Liver (tissue), 9 donors: ENCODE measurements around the gene EML1. TPM values are rescaled to one million over a fixed set of nuclear protein-coding genes. Genes with fewer than 3 reads are reported as not detected.
A peak's percentile ranks its signal among the peaks of the same experiment; 100 is the strongest.

Experiments used
- DNase-seq: peaks from one replicate; pipeline ENCODE4 v3.0.0-alpha.2; 2017; ENCODE audit warnings: low spot score
- H3K27ac ChIP-seq, 2 donors: one replicate each; pipeline ENCODE4 v1.7.0; 2013; ENCODE audit warnings: inconsistent platforms in 2 of 2, low read length in 2 of 2, control low read depth in 1 of 2, low read depth in 1 of 2, mild to moderate bottlenecking in 1 of 2
- H3K27me3 ChIP-seq, 4 donors: one replicate each; pipeline versions ENCODE4 v1.6.1 to v1.7.0; 2013; ENCODE audit warnings: low read length in 3 of 4, inconsistent platforms in 1 of 4, mild to moderate bottlenecking in 1 of 4, moderate library complexity in 1 of 4; ENCODE audit not compliant: control insufficient read depth in 4 of 4, insufficient read depth in 4 of 4
- H3K36me3 ChIP-seq, 4 donors: one replicate each; pipeline versions ENCODE4 v1.6.1 to v1.7.0; 2013; ENCODE audit warnings: low read length in 3 of 4, mild to moderate bottlenecking in 3 of 4, low read depth in 1 of 4, moderate library complexity in 1 of 4; ENCODE audit not compliant: control insufficient read depth in 4 of 4, insufficient read depth in 3 of 4
- H3K4me1 ChIP-seq, 4 donors: one replicate each; pipeline versions ENCODE4 v1.6.1 to v1.7.0; 2013; ENCODE audit warnings: low read length in 3 of 4, mild to moderate bottlenecking in 3 of 4, moderate library complexity in 1 of 4; ENCODE audit not compliant: control insufficient read depth in 4 of 4, insufficient read depth in 4 of 4
- H3K4me3 ChIP-seq, 3 donors: one replicate each; pipeline versions ENCODE4 v1.6.1 to v1.7.0; 2013; ENCODE audit warnings: low read length in 3 of 3, control low read depth in 1 of 3, low read depth in 1 of 3, mild to moderate bottlenecking in 1 of 3
- H3K9ac ChIP-seq, 2 donors: one replicate each; pipeline ENCODE4 v1.7.0; 2013; ENCODE audit warnings: low read length in 2 of 2, mild to moderate bottlenecking in 2 of 2, moderate library complexity in 2 of 2, control low read depth in 1 of 2, low read depth in 1 of 2
- H3K9me3 ChIP-seq, 4 donors: one replicate each; pipeline versions ENCODE4 v1.6.1 to v1.7.0; 2013; ENCODE audit warnings: low read length in 3 of 4; ENCODE audit not compliant: control insufficient read depth in 4 of 4
- EGR1 ChIP-seq, 2 donors: IDR thresholded peaks; 2 replicates each; pipeline ENCODE4 v1.6.1; 2016 to 2018; ENCODE audit warnings: antibody characterized with exemption in 2 of 2, low read depth in 2 of 2
- FOXA1 ChIP-seq: IDR thresholded peaks from 2 replicates; pipeline ENCODE4 v1.6.1; 2016; ENCODE audit warnings: antibody characterized with exemption
- FOXA2 ChIP-seq: IDR thresholded peaks from 2 replicates; pipeline ENCODE4 v1.6.1; 2016; ENCODE audit warnings: antibody characterized with exemption
- GABPA ChIP-seq, 2 donors: IDR thresholded peaks in 1 of 2; conservative IDR thresholded peaks in 1 of 2; 2 replicates each; pipeline ENCODE4 v1.6.1; 2016; ENCODE audit warnings: antibody characterized with exemption in 2 of 2, mild to moderate bottlenecking in 1 of 2, moderate library complexity in 1 of 2
- HNF4A ChIP-seq, 2 donors: conservative IDR thresholded peaks; 2 replicates each; pipeline ENCODE4 v1.6.1; 2016; ENCODE audit warnings: antibody characterized with exemption in 2 of 2, mild to moderate bottlenecking in 2 of 2
- HNF4G ChIP-seq: IDR thresholded peaks from 2 replicates; pipeline ENCODE4 v1.6.1; 2016; ENCODE audit warnings: antibody characterized with exemption
- JUND ChIP-seq, 2 donors: IDR thresholded peaks; 2 replicates each; pipeline ENCODE4 v1.6.1; 2016; ENCODE audit warnings: antibody characterized with exemption in 2 of 2
- NR2F2 ChIP-seq: IDR thresholded peaks from 2 replicates; pipeline ENCODE4 v1.6.1; 2016; ENCODE audit warnings: antibody characterized with exemption
- RAD21 ChIP-seq, 2 donors: IDR thresholded peaks; 2 replicates each; pipeline ENCODE4 v1.6.1; 2016; ENCODE audit warnings: antibody characterized with exemption in 2 of 2, mild to moderate bottlenecking in 2 of 2
- RXRA ChIP-seq, 2 donors: IDR thresholded peaks; 2 replicates each; pipeline ENCODE4 v1.6.1; 2017 to 2018; ENCODE audit warnings: antibody characterized with exemption in 2 of 2, mild to moderate bottlenecking in 1 of 2
- SP1 ChIP-seq: IDR thresholded peaks from 2 replicates; pipeline ENCODE4 v1.6.1; 2018; ENCODE audit warnings: antibody characterized with exemption, mild to moderate bottlenecking
- TAF1 ChIP-seq: conservative IDR thresholded peaks from 2 replicates; pipeline ENCODE4 v1.6.1; 2016; ENCODE audit warnings: antibody characterized with exemption, mild to moderate bottlenecking
- YY1 ChIP-seq: IDR thresholded peaks from 2 replicates; pipeline ENCODE4 v1.6.1; 2016; ENCODE audit warnings: antibody characterized with exemption, mild to moderate bottlenecking
- WGBS: extraction: QIAGEN DNeasy Blood & Tissue Kit; methylation state at CpG from one replicate; pipeline ENCODE4 v1.1.7; 2013; 5-methylcytosine and 5-hydroxymethylcytosine counted together
- polyA plus RNA-seq, 2 donors: library from polyadenylated mRNA; stranded (reverse) in 1 of 2; unstranded in 1 of 2; fragments of 200-250 nt in 1 of 2; fragments of >200 nt in 1 of 2; fragmentation: Nextera tagmentation in 1 of 2; extraction: Ambion mirVana in 1 of 2; gene quantifications; one replicate each; pipeline versions ENCODE4 v1.2.1 to v1.2.3, GENCODE V29; 2013 to 2015
- total RNA-seq, 2 donors: library from RNA; depleted of rRNA; stranded (reverse); fragments of >200 nt; gene quantifications; one replicate each; pipeline ENCODE4 v1.2.3, GENCODE V29; 2014
- TF ChIP-seq, protein P1 (sequence below): IDR thresholded peaks from 2 replicates; pipeline ENCODE4 v1.6.1; 2016; ENCODE audit warnings: antibody characterized with exemption
- TF ChIP-seq, protein P2 (sequence below): IDR thresholded peaks from 2 replicates; pipeline ENCODE4 v1.6.1; 2016; ENCODE audit warnings: antibody characterized with exemption
- TF ChIP-seq, protein P3 (sequence below): fragments of 150-350 bp; IDR thresholded peaks from 2 replicates; pipeline ENCODE4 v1.5.1; 2017; ENCODE audit warnings: improper control_type of control experiment, low read depth, low read length; ENCODE audit not compliant: missing input control
- TF ChIP-seq, protein P4 (sequence below): IDR thresholded peaks from 2 replicates; pipeline ENCODE4 v1.6.1; 2016; ENCODE audit warnings: antibody characterized with exemption, mild to moderate bottlenecking
- TF ChIP-seq, protein P5 (sequence below): IDR thresholded peaks from 2 replicates; pipeline ENCODE4 v1.6.1; 2016; ENCODE audit warnings: antibody characterized with exemption
- donor health status: healthy.
- donor health status: healthy.
- donor health status: healthy.
- donor health status: healthy.
- donor health status: healthy.

EML1 gene
- total and polyA plus RNA-seq, 4 donors, result 2.7 to 14.6 (median 4.6) TPM

DNA sequence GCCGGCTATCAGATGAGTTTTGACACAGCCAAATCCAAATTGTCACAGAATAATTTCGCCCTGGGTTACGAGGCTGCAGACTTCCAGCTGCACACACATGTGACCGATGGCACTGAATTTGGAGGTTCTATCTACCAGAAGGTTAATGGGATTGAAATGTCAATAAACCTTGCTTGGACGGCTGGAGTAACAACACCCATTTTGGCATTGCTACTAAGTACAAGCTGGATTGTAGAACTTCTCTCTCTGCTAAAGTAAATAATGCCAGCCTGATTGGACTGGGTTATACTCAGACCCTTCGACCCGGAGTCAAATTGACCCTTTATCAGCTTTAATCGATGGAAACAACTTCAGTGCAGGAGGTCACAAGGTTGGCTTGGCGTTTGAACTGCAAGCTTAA is 171.8 kb downstream of the EML1 start:
- DNase-seq, result no peak

More for the DNA sequence above, 171.8 kb downstream of the EML1 start:
- Histone ChIP-seq H3K9ac (no peak overlapping the region), H3K4me3 (no peak overlapping the region), H3K27ac (peak overlapping the region in 1 of 2 donors; percentile 52), H3K36me3 (no peaks in the 10 kb centered on the region), H3K27me3 (no peaks in the 10 kb centered on the region), H3K9me3 (no peaks in the 10 kb centered on the region), H3K4me1 (peaks cover 8 to 22% (median 16%) of the 10 kb centered on the region in 4 donors)
- WGBS, result 34% methylated on average over 9 of the region's 9 CpGs
- TF ChIP-seq, protein P1, sequence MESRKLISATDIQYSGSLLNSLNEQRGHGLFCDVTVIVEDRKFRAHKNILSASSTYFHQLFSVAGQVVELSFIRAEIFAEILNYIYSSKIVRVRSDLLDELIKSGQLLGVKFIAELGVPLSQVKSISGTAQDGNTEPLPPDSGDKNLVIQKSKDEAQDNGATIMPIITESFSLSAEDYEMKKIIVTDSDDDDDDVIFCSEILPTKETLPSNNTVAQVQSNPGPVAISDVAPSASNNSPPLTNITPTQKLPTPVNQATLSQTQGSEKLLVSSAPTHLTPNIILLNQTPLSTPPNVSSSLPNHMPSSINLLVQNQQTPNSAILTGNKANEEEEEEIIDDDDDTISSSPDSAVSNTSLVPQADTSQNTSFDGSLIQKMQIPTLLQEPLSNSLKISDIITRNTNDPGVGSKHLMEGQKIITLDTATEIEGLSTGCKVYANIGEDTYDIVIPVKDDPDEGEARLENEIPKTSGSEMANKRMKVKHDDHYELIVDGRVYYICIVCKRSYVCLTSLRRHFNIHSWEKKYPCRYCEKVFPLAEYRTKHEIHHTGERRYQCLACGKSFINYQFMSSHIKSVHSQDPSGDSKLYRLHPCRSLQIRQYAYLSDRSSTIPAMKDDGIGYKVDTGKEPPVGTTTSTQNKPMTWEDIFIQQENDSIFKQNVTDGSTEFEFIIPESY, result peak; percentile 94
- peak; percentile 52 to 77 for TF ChIP-seq JUND (IDR thresholded peaks at IDR 0.05)
- TF ChIP-seq HNF4A (conservative IDR thresholded peaks at IDR 0.05), result peak; percentile 90 to 91
- TF ChIP-seq EGR1 (IDR thresholded peaks at IDR 0.05; ENCODE audit: low read depth in 2 of 2), result peak in 1 of 2 donors; percentile 68
- TF ChIP-seq YY1, result peak; percentile 91
- peak; percentile 78 for TF ChIP-seq NR2F2
- peak; percentile 96 for TF ChIP-seq FOXA1
- TF ChIP-seq GABPA (IDR thresholded peaks at IDR 0.05 in 1 of 2, conservative IDR thresholded peaks at IDR 0.05 in 1 of 2), result peak in 1 of 2 donors; percentile 37
- TF ChIP-seq, protein P2, sequence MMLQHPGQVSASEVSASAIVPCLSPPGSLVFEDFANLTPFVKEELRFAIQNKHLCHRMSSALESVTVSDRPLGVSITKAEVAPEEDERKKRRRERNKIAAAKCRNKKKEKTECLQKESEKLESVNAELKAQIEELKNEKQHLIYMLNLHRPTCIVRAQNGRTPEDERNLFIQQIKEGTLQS, result peak; percentile 29
- peak; percentile 43 to 51 for TF ChIP-seq RAD21 (IDR thresholded peaks at IDR 0.05)
- peak; percentile 94 to 97 for TF ChIP-seq RXRA (IDR thresholded peaks at IDR 0.05)
- TF ChIP-seq, protein P3, sequence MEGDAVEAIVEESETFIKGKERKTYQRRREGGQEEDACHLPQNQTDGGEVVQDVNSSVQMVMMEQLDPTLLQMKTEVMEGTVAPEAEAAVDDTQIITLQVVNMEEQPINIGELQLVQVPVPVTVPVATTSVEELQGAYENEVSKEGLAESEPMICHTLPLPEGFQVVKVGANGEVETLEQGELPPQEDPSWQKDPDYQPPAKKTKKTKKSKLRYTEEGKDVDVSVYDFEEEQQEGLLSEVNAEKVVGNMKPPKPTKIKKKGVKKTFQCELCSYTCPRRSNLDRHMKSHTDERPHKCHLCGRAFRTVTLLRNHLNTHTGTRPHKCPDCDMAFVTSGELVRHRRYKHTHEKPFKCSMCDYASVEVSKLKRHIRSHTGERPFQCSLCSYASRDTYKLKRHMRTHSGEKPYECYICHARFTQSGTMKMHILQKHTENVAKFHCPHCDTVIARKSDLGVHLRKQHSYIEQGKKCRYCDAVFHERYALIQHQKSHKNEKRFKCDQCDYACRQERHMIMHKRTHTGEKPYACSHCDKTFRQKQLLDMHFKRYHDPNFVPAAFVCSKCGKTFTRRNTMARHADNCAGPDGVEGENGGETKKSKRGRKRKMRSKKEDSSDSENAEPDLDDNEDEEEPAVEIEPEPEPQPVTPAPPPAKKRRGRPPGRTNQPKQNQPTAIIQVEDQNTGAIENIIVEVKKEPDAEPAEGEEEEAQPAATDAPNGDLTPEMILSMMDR, result no peak
- TF ChIP-seq FOXA2, result peak; percentile 96
- no peak for TF ChIP-seq TAF1
- TF ChIP-seq HNF4G, result peak; percentile 69
- TF ChIP-seq SP1, result peak; percentile 97
- TF ChIP-seq, protein P4, sequence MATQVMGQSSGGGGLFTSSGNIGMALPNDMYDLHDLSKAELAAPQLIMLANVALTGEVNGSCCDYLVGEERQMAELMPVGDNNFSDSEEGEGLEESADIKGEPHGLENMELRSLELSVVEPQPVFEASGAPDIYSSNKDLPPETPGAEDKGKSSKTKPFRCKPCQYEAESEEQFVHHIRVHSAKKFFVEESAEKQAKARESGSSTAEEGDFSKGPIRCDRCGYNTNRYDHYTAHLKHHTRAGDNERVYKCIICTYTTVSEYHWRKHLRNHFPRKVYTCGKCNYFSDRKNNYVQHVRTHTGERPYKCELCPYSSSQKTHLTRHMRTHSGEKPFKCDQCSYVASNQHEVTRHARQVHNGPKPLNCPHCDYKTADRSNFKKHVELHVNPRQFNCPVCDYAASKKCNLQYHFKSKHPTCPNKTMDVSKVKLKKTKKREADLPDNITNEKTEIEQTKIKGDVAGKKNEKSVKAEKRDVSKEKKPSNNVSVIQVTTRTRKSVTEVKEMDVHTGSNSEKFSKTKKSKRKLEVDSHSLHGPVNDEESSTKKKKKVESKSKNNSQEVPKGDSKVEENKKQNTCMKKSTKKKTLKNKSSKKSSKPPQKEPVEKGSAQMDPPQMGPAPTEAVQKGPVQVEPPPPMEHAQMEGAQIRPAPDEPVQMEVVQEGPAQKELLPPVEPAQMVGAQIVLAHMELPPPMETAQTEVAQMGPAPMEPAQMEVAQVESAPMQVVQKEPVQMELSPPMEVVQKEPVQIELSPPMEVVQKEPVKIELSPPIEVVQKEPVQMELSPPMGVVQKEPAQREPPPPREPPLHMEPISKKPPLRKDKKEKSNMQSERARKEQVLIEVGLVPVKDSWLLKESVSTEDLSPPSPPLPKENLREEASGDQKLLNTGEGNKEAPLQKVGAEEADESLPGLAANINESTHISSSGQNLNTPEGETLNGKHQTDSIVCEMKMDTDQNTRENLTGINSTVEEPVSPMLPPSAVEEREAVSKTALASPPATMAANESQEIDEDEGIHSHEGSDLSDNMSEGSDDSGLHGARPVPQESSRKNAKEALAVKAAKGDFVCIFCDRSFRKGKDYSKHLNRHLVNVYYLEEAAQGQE, result peak; percentile 65
- TF ChIP-seq, protein P5, sequence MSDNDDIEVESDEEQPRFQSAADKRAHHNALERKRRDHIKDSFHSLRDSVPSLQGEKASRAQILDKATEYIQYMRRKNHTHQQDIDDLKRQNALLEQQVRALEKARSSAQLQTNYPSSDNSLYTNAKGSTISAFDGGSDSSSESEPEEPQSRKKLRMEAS, result peak; percentile 86
